Bone marrow (tissue), 2 donors: ENCODE measurements around the gene SPECC1L.
"Not testable (repeated sequence)": the region's sequence is repeated elsewhere in the genome, so short reads cannot be mapped to it uniquely, and the experiment has no call there.

ENCODE experiments used
- DNase-seq, 2 donors: peaks; one replicate each; lab custom pipeline; 2025; lab: John Stamatoyannopoulos, UW

Gene SPECC1L

DNA sequence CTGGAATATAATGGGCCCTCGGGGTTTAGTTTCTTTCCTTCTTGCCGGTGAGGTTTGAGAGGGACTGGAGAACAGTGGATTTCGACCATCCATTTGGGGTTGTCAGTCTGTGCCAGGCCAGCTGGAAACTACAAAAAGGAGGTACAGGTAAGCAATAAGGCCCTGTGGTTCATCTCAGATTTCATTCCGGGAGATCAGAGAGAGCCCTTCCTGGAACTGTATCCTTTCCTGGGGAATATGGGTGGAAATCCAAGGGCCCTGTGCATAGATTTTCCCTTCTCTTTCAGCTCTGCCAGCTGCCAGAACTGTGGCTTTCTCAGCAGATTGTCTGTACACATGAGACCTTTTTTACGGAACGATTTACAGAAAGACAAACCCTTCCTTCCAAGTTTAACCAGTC is 17.2 kb downstream of the SPECC1L start:
- not testable (repeated sequence) for DNase-seq

DNA sequence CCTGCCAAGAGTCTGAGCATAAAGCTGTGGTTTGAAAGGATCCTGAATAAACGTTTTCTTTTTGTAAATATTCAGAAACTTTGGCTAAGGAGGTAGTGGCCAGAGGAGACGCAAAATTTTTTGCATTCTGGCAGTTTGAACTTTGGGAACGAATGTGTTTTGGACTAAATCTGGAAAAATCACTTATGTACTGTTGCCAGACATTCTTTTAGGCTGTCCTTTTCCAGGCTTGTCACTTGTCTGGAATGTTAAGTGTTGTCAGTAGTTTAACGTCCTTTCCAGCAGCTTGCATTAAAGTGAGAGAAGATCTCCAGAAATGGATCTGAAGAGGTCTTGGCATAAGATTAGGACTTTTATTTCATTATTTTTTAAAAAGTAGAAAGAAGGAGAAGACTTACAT is 18.5 kb downstream of the SPECC1L start:
- DNase-seq, result no peak

DNA sequence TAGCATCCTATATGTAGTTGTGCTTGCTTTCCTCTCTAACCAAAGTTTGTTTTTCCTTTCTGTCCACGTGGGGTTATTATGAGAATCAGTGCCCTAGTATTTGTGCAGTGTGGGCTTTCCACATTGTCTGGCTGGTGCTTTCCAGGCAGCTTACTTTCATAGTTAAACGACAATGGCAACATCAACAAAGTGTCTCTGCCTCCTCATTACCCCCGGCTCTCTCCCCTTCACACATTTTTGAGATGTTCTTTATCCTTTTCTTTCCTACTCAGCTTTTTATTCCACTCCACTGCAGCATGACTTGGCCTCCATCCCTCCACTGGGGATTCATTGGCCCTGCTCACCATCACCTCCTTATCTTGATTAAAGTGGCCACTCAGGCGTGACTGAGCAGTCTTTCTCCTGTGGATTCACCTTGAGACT is 19.1 kb downstream of the SPECC1L start:
- no peak for DNase-seq

DNA sequence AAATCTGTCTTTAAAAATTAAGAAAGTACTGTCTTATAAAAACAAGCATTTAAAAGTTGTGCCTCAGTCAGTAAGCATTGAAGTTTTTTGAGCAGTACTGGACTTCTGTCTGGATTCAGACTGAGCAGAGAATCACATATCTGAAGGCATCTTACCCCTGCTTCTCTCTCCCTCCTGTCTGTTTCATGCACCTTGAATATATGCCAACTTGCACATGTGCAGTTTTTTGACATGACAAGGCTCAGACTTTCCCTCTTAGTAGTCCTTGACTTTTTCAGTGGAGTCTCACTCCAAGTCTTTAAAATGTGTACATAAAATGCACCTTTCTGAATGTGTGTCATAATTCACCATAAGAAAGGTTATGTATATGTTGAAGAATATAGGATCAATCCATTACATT is 19.8 kb downstream of the SPECC1L start:
- DNase-seq, result no peak

DNA sequence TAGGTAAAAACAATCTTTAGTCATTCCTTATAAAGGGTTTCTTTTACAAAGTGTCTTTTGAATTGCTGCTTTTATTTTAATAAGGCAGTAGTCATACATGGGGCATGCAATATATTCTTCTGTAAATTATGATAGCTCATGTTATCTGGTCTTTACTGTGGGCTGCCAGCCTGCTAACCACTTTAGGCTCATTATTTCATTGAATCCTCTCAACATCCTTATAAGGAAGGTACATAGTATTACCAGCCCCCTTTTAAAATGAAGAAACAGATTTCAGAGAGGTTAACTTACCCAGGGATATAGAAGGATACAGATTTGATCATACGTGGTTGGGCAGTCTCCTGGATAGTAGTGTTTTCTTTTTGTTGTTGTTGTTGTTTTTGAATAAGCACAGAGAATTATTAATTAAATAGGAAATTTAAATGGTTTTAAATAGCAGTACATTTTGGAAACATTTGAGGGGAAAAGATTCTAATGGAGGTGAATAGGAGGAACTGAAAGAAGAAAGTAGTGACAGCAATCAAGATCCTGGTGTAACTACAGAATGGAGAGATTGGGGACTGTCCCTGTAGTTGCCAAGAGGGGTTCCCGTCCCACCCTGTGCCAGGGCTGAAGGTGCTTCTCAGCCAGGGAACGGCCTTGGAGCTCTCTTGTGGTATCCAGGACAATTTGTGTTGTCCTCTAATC is 21.0 kb downstream of the SPECC1L start:
- no peak for DNase-seq

DNA sequence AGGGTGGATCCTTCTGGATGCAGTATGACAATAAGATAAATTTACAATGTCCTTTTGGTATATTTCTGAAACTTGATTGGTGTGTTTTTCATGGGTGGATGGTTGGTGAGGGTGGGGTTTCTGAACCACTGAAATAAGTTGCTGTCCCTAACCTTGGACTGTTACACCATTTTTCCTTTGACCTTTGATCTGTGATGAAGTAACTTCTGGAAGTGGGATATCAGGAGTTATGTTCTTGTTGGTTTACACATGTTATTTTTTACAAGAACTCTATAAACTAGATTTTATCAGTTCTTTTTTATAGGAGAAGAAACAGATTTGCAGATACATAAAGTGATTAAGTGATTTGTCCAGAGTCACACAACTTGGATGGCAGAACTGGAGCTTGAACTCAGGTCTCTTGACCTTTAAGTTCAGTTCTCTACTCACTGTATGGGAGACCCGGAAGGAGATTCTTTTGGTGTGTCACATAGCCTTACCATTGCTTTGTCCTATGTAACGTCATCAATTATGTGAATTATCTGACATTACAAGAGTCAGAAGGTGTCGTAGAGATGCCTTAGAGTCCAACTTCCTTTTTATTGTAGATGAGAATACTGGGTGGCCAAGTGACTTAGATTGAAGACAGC is 21.7 kb downstream of the SPECC1L start:
- not testable (repeated sequence) for DNase-seq

DNA sequence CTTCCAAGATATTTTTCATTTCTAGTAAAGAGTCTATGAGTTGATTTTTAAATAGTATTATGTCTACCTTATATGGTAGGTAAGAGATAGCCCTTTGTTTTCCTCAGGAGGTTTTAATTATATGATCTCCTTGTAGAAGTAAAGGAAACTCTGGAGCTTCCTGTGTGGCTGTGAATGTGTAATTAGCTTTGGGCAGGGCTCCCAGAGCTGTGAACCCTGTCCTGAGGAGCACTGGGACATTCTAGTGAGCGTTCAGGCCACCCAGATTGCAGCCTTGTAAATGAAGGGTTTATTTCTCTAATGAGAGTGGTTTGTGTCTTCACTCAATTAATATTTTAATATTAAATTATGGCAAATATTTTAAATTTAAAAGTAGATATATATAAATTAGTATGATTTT is 24.3 kb downstream of the SPECC1L start:
- DNase-seq, result not testable (repeated sequence)

DNA sequence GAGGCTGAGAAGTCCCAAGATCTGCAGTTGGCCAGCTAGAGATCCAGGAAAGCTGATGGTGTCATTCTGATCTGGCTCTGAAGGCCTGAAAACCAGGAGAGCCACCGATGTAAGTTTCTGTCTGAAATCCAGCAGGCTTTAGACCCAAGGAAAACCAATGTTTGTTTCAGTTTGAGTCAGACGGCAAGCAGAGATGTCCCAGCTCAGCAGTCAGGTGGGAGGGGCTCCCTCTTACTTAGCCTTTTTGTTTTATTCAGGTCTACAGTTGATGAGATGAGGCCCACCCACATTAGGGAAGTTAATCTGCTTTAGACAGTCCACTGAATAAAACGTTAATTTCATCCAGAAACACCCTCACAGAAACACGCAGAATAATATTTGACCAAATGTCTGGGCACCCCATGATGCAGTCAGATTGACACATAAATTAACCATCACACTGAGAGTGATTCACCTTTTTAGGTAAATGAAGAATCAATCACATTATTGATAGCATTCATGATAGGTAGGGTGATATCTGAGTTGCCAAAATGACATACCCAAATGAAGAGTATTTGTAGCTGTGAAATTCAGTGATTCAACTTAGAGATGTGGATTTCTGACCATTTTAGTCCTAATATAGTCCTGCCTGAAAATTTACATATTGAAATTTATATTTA is 28.0 kb downstream of the SPECC1L start:
- DNase-seq, result not testable (repeated sequence)

DNA sequence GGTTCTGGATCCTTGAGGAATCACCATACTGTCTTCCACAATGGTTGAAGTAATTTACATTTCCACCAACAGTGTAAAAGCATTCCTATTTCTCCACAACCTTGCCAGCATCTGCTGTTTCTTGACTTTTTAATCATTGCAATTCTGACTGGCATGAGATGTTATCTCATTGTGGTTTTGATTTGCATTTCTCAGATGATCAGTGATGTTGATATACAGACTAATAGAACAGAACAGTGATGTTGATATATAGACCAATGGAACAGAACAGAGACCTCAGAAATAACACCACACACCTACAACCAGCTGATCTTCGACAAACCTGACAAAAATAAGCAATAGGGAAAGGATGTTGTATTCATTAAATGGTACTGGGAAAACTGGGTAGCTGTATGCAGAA is 29.9 kb downstream of the SPECC1L start:
- DNase-seq, result not testable (repeated sequence)

DNA sequence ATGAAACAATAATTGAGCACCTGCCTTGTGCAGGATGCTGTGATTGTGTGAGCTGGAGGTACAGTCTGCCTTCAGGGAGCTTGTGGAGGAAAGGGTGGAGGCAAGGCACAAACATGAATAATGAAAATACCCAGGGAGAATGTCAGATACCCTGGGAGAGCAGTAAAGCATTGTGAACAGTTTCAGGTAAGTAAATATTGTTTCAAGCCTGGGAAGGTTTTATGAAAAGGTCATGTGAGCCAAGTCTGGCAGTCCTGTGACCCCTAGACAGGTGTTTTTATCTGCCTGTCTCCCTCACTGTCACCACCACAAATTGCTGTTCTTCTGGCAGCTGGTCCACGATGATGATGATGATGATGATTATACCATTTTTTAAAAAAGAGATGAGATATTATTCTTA is 32.0 kb downstream of the SPECC1L start:
- DNase-seq, result no peak

DNA sequence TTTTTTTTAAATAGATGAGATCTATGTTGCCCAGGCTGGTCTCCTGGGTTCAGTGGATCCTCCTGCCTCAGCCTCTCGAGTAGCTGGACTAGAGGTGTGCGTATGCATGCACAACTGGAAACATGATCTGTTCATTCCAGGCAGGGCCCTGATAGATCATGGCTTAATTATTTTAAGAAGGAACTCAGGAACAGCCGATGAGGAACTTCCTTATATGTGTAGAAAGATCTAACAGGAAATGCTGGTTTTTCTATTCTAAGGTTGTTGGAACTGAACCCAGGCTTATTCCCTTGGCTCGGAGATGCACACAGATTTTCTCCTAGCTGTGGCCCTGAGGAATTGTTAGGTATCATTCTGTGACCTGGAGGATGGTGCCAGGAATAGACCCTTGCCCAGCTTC is 32.4 kb downstream of the SPECC1L start:
- DNase-seq, result peak in 1 of 2 donors; percentile 28

DNA sequence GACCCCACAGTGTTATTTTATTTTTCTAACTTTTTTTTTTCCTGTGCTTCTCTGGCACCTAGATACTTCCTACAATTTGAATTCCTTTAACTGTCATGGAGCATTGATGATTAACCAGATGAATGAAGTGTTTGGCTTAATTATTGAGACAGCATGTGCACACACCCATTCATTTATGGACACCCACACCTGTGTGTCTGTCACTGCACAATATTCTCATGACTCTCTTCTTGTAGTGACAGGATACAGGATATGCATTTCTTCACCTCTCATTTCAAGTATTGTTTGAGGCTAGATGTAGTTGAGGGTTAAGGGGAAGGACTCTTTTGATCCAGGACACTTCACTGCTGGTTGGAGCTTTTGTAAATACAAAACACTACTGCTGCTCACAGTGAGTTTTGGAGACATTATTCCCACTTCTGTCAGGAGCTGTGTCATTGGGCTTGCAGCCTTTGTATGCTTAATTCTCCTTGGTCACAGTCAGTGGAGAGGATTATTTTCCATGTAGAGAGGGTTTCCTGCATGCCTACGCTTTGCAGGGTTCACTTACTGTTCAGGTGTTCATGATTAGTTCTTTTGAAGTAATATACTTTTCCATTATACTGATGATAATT is 33.5 kb downstream of the SPECC1L start:
- DNase-seq, result no peak

DNA sequence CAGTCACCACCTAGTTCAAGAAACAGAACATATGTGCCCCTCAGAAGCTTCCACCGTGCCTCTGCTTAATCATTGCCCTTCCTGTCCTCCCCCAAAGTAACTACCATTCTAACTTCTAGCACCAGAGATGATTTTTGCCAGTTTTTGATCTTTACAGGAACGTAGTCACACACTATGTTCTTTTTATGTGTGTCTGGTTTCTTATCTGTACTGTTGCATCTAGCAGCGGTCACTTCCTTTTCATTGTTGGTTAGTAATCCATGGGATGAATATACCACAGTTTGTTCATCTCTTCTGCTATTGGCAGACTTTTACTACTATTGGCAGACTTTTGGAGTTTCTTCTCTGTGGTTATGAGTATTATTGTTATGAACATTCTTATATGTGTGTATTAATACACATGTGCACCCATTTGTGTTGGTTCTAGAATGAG is 34.6 kb downstream of the SPECC1L start:
- peak in 1 of 2 donors; percentile 98 for DNase-seq

DNA sequence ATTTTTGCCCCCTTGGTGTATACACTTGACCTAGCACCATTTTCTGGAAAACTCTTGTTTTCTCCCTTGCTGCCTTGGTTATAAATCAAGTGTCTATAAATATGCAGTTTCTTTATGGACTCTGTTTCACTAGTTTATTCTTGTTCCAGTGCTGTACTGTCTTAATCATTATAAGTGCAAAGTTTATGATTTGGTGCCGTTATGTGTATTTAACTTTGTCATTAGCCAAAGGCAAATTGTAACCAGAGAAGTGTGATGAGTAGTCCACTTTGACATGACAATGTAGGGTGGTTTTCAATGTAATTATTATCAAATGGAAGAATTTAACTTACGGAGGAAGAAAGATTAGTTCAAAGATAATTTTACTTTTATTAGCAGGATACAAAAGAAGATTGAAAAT is 40.3 kb downstream of the SPECC1L start:
- no peak for DNase-seq

DNA sequence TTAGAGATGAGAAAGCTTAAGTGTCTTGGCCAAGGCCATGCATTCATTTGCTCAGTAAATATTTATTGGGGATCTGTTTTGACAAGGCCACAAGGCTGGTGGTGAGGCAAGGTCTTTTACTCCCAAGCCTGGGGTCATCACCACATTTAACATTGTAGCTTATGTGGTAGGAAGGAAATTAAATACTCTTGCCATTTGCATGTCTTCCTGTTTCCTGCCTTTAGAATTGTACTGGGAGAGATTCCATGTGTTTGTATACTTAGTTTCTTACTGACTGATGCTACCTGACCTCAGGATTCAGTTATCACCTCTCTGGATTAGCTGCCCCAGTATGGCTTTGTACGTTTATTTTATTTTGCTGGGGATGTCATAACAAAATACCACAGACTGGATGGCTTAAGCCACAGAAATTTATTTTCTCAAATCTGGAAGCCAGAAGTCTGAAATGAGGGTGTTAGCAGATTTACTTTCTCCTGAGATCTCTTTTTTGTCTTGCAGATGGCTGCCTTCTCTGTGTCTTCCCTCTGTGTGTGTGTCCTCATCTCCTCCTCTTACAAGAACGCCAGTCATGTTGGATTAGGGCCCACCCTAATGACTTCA is 44.8 kb downstream of the SPECC1L start:
- no peak for DNase-seq

DNA sequence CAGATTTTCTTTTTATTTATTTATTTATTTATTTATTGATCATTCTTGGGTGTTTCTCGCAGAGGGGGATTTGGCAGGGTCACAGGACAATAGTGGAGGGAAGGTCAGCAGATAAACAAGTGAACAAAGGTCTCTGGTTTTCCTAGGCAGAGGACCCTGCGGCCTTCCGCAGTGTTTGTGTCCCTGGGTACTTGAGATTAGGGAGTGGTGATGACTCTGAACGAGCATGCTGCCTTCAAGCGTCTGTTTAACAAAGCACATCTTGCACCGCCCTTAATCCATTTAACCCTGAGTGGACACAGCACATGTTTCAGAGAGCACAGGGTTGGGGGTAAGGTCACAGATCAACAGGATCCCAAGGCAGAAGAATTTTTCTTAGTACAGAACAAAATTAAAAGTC is 45.6 kb downstream of the SPECC1L start:
- DNase-seq, result not testable (repeated sequence)

DNA sequence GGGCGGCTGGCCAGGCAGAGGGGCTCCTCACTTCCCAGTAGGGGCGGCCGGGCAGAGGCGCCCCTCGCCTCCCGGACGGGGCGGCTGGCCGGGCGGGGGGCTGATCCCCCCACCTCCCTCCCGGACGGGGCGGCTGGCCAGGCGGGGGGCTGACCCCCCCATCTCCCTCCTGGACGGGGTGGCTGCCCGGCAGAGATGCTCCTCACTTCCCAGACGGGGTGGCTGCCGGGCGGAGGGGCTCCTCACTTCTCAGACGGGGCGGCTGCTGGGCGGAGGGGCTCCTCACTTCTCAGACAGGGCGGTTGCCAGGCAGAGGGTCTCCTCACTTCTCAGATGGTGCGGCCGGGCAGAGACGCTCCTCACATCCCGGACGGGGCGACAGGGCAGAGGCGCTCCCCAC is 46.9 kb downstream of the SPECC1L start:
- DNase-seq, result not testable (repeated sequence)

DNA sequence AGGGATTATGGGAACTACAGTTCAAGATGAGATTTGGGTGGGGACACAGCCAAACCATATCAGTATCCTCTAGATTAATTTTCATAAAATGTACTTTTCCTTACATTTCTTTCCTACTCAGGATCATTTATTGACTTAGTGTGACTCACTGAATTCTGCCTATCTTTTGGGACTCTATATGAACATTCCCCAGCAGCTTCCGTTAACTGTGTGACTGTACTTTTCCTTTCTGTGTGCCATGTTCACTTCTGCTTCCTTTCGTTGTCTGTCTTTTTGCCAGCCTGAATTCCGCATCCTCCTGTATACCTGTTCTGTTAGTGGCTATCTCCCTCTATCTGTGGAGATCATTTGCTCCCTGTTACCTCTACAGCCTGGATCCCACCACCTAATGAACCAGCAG is 48.8 kb downstream of the SPECC1L start:
- DNase-seq, result no peak

DNA sequence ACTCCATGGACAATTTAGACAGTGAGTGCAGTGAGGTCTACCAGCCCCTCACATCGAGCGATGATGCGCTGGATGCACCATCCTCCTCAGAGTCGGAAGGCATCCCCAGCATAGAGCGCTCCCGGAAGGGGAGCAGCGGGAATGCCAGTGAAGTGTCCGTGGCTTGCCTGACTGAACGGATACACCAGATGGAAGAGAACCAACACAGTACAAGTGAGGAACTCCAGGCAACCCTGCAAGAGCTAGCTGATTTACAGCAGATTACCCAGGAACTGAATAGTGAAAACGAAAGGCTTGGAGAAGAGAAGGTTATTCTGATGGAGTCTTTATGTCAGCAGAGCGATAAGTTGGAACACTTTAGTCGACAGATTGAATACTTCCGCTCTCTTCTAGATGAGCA is 51.4 kb downstream of the SPECC1L start:
- DNase-seq, result no peak

DNA sequence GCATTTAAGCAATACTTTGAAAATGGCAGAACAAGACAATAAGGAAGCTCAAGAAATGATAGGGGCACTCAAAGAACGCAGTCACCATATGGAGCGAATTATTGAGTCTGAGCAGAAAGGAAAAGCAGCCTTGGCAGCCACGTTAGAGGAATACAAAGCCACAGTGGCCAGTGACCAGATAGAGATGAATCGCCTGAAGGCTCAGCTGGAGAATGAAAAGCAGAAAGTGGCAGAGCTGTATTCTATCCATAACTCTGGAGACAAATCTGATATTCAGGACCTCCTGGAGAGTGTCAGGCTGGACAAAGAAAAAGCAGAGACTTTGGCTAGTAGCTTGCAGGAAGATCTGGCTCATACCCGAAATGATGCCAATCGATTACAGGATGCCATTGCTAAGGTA is 51.9 kb downstream of the SPECC1L start:
- no peak for DNase-seq

DNA sequence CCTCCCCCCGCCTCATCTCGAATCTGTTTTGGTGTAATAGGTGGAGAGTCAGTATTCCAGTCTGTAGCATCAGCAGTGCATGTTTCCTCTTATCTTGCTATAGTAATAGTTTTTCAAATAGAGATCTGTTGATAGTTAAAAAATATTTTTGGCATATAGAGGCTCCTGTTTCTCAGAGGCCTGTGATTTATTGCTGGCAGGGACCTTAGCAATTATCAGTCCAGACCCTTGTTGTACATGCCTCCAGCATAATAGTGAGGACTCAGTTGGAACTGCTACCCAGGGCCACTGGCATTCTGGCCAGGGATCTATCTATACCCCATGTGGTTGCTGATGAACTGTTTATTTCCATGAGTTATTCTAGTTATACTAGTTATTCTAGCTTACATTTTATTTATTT is 52.6 kb downstream of the SPECC1L start:
- no peak for DNase-seq

DNA sequence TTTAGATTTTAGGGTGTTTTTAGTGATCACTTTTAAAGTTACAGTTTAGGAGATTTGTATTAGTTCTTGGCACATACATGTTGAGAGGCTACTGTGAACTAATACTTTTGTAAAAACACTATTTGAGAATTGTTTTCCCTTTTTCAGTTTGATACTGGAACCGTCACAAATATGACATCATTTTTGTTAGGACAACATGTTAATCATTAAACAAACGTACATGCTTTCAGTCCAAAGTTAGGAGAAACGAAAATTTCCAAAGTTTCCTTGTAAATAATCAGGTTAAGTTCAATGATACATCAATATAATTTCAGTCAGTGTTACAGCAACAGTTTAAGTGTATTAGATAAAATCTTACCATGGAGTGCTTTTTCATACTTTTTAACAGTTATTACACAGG is 53.1 kb downstream of the SPECC1L start:
- DNase-seq, result no peak
